DMS53 treated with DMSO at 0.1 percent for 48 hours (cell line): Measurements from ENCODE around the gene CDKAL1.
A peak's percentile ranks its signal among the peaks of the same experiment; 100 is the strongest.

Experiments used
- DNase-seq: peaks from one replicate; lab custom pipeline; 2025; ENCODE audit not compliant: unreplicated experiment; lab: John Stamatoyannopoulos, UW

CDKAL1 gene

DNA sequence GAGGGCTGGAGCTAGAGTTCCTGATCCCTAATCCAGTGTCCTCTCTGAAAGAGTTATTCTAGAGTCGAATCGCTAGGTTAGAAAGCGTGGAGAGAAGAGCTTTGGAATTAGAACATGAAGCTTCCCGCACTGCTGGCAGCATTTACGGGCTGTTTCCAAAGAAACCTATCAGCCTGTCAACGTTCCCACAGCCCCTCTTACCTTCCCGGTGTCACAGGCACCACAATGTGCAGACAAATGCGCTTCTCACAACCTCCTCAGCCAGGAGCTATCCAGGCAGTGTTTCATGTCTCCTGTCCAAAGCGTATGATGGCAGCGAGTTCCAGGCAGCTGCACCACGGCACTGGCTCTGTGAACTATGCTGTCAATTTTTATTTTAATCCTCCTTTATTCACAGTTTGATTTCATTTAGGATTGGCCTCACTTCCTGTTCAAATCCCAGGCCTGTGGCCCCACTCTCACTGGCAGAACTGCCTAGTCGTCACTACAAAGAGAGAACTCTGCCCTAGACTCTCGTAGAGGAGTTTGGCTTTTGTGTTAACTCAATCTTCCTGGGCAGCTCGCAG lies 736.5 kb downstream of the CDKAL1 start:
- DNase-seq: no peak

DNA sequence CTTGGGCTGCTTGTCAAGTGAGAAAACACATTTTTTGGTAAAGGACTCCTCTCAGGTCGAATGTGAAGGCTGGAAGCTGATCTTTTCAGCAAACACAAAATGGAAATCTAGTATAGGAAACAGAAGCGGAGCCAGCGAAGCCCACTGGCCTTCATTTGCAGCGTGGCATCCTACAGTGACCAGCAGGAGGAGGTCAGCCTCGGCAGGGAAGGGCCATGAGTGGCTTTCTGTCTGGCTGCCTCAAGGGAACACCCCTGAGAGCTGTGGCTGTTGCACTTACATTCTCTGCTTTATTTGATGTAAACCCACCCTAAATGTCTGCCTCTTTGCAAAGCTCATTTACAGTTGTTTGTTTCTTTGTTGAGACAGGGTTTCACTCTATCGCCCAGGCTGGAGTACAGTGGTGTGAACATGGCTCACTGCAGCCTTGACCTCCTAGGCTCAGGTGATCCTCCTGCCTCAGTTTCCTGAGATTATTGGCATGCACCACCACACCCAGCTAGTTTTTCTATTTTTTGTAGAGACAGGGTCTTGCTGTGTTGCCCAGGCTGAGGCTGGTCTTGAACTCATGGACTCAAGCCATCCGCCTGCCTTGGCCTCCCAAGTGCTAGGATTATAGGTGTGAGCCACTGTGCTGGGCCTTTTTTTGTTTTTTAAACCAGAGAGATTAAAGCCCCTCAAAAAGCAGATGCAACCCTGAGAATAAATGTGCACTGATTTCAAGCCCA lies 737.3 kb downstream of the CDKAL1 start:
- no peak for DNase-seq

DNA sequence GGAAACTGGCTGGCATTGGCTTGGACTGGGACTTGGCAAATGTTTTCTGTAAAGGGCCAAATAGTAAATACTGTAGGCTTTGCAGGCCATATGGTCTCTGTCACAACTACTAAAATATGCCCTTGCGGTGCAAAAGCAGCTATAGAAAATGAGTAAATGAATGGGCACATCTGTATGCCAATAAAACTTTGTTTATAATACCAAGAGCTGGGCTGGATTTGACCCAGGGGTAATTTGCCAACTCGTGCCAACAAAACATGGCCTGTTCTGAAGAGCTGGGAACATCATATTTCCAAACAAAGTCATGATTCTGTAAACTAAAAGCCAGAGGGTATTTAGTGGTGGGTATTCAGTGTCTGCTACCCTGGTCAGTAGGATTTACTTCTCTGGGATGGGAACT lies 739.2 kb downstream of the CDKAL1 start:
- DNase-seq: no peak

DNA sequence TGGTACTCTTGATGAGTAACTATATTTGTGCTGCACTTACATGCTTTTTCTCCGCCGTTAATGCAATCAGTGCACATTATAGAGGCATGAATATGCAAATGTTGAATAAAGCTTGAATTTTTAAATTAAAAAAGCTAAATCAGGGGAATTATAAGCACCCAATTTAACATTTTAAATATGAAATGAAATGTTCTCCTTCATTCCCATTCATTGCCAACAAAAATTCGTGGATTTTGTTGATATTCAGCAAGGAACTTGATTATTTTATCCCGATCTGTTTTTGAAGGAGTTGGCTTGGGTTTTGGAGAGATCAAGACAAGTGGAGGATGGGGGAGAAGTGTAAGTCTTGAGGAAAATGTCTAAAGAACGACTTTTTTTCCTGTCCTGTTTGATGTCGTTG lies 740.6 kb downstream of the CDKAL1 start:
- no peak for DNase-seq

DNA sequence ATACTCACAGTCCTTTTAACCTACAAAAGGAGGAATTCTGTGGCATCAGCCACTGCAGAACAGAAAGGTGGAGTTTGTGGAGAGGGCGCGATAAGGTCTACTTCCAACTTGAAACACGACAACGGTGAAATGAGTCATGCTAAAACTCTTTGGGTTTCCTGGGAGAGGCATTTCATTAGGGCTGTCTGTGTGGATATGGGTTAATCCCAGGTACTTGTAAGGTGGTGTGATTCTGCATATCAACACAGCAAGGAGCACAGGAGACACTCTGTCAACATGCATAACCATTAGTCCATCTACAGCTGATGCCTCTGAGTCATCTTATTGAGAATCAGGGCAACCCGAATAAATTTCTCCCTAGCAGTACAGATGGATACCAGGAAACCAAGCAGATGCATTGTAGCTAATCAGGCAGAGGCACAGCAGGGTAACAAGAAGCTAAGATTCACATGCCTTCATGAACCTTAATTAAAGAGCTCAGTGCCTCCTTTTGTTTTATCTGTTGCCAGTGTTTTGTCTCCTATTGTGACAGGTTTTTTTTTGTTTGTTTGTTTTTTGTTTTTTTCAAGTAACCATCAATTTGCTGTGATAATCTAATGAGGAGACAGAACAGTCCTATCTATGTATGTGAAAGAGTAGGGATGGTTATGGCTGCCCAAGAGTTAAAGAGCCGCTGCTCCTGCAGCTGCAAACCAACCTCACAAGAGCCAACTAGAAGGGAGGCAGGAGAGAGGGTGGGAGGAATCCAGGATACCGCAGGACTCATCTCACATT lies 743.5 kb downstream of the CDKAL1 start:
- peak; percentile 50 for DNase-seq

DNA sequence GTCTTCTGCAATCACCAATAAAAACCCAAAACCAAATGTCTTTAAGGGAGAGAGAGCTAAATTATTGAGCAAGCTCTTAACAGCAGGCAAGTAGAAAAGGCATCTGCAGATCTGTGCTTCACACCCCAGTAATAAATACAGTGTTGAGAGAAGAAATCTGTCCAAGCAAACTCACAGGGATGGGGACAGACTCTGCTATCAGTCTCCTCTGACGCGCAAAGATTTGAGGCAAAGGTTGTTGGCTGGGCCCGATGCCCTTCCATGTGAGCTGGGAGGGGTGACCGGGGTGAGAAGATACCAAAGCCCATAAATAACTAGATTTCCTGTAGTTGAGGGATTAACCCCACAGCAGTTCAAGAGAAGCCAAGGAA lies 744.1 kb downstream of the CDKAL1 start:
- DNase-seq: no peak

DNA sequence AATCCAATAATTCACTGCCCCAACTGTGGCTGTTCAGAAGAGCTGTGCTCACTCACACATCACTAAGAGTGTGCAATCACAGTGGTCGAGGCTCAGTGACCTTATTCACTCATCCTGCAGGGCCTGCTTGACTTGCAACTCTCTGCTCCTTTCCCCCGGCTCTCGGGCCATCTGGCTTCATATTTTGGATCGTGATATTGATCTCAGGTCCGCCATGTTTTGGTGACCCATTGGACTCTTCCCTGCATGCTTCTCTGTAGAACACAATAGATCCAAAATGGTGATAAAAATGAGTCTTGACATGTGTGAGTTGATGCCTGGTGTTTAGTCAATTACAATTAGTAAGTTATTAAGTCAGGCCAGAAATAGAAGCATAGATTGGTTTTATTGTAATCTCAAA lies 745.4 kb downstream of the CDKAL1 start:
- no peak for DNase-seq

DNA sequence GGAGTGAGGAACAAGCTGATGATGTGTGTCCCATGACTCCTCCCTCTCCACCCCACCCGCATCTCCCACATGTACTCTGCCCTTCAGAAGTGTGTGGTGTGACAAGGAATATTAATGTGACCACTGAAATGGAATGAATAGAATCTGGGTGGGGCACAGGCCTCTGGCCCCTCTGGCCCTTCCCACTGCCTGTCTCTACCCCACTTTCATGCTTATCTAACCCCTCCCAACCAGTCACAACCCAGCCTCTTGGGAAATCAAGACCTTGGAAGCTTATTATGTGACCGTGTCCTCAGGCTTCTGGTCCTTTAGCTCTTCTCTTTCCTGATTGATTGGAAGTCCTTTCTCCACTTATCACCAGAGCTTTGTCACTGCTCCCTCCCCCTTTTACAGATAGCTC lies 747.1 kb downstream of the CDKAL1 start:
- DNase-seq: no peak
